ENCODE measurements around the gene CKAP2L.
"Not testable (repeated sequence)": the region's sequence is repeated elsewhere in the genome, so short reads cannot be mapped to it uniquely, and the experiment has no call there.

The CKAP2L gene

DNA sequence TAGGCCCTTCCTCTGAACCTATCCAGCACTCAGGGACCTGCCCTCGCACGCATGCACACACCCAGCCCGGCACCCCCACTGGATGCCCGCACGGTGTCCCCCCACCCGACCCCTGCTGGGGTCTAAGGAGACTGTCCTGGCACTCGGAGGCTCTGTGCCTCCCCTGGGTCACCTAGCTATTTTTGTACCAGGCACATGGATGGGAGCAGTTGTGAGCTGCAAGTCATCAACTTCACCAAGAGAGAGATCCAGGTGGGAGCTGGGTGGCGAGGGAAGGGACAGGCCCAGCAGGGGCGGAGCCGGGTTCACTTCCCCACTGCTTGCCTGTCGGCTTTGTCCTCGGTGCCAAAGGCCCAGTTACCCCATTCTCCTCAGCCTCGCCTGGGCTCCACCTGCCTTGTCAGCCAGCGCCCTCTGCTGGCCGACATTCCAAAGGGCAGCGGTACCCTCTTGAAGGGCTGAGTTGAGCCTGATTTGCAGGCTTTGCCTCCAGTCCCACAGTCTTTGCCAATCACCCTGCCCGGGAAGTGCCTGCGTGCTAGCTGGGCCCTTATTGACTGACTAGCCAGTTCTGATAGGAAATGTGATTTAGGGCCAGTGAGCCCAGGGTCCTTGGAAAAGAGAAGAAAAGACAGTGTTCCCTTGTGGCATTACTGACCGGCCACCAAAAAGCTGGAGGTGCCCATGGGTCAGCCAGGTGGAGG lies 37.8 kb downstream of the CKAP2L start:
- no peak overlapping the region for H3K4me3 ChIP-seq (ENCODE audit: low read depth, low read length)

DNA sequence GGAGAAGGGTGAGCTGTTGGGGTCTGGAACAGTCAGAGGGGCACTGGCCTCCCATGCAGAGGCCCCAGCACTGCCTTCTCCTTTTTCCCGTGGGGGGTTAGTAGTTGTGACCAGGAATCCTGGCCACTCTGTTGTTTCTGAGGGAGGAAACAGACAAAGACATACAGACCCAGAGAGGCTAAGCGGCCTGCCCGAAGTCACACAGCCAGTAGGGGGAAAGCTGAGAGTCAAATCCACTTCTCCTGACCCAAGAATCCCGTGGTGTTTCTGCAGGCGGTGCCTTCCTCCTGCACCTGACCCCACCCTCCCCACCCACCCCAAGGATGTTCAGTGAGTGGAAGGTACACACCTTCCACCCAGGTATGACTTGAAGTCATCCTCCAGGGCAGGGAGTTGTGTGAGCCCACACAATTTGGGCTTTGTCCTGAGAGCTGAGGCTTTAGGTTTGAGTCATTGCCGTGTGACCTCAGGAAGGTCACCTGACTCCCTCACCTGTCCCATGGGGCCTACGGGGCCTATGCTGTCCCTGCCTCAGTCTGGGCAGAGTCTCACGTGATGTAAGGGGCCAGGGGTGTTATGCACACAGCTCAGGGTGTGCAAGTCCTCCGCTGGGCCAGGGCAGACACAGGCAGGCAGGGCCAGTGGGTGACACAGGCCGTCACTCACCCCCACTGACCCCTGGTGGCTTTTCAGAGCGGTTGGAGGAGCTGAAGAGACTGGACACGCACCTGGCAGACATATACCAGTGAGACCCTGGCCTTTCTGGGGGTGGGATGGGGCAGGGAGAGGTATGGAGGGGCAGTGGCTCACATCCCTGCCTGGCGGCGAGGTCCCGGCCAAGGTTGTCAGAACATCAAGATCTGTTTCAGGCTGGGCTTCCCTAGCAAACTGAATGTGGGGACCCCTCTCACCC lies 38.6 kb downstream of the CKAP2L start:
- no peak overlapping the region for H3K4me3 ChIP-seq (ENCODE audit: low read depth, low read length)

DNA sequence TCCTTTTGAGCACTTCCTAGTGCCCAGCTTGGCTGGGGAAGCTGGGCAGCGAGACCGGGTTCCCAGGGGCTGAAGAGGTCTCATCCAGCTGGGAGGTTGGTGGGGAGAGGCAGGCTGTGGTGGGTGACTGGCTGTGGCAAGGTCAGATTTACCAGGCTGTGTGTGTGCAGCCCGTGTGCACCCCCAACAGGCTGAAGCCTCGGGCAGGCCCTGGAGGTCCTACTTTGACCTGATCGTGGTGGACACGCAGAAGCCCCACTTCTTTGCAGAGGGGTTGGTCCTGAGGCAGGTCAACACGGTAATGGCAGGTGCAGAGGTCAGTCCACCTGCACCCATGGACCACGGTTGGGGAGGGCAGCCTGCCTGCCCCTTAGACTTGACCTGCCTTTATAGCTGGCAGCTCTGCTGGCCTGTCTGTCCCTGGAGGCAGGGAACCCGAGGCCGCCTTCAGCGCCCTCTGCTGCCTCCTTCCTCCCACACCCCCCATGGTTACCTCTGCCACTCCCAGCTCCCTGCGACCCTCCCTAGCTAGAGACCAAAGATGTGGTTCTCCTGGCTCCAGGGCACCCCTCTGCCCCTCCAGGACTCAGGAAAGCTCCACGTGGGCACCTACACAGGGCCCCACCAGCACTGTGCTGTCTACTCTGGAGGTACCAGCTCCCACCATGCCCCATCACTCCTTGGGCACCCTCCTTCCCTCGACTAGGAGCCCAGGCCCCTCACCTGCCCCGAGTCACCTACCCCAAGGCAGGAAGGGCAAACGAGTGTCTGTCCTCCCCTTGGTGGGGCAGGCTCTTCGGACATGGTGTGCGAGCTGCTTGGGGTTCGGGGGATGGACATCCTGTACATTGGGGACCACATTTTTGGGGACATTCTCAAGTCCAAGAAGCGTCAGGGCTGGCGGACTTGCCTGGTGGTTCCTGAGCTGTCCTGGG lies 39.6 kb downstream of the CKAP2L start:
- H3K4me3 ChIP-seq (ENCODE audit: low read depth, low read length), result no peak overlapping the region

DNA sequence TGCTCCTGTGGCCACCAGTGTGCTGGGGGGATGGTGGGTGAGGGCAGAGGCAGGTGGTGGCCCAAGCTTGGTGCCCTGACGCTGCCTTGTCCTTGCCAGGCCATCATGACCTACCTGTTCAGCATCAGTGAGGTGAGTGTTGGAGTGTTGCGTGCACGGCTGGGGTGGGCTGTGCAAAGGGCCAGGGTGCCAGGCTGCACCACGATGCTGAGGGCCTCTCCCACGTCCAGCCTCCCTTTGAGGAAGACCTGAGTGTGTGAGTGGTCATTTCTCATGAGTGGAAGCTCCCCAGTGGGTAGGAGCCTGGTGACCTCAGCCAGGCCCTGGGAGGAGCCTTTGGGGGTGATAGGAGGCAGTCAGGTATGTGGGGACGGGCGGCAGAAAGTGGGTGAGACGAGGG lies 40.4 kb downstream of the CKAP2L start:
- H3K4me3 ChIP-seq (ENCODE audit: low read depth, low read length), result no peak overlapping the region

DNA sequence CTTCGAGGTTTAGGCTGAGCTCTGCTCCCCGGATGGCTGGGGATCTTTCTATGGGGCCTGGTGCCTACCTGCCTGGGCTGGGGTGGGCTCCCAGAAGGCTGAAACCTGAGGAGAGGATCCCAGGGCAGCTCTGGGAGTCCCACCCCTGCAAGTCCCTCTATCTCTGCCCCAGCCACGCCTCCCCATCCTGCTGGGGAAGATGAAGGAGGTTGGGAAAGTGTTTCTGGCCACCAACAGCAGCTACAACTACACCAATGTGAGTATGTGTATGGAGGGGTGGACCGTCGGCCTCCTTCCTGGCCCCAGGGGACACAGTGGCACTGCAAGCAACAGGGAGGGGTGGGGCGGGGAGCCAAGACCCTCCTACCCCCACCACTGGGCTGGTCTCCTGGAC lies 40.9 kb downstream of the CKAP2L start:
- H3K4me3 ChIP-seq (ENCODE audit: low read depth, low read length), result no peak overlapping the region

DNA sequence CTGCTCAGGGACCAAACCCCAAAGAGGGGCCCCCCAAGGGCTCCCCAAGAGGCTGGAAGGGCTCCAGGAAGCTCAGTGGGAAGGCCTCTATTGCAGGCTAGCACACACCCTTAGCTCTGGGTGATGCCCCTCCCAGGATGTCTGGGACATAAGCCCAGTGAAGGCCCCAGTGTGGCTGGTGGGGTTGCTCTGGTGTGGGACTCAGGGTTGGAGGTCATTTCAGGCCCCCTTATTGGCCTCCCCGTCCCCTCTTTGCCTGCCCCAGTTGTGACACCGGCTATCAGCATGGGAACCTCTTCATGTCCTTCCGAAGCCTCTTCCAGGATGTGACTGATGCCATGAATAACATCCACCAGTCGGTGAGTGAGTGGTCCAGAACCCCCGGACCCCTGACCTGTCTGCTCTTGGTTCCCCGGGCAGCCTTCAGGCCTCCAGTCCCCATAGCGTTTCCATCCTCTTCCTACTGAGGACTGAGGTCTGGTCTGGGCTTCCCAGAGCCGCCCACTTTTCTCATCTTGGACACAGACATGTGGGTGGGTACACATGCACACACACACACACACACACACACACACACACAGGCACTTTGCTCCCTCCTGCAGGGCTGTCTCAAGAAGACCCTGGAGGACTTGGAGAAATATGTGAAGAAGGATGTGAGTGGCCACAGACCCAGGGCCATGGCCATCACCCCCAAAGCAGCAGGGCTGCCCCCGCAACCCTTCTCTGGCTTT lies 41.4 kb downstream of the CKAP2L start:
- H3K4me3 ChIP-seq (ENCODE audit: low read depth, low read length), result no peak overlapping the region

DNA sequence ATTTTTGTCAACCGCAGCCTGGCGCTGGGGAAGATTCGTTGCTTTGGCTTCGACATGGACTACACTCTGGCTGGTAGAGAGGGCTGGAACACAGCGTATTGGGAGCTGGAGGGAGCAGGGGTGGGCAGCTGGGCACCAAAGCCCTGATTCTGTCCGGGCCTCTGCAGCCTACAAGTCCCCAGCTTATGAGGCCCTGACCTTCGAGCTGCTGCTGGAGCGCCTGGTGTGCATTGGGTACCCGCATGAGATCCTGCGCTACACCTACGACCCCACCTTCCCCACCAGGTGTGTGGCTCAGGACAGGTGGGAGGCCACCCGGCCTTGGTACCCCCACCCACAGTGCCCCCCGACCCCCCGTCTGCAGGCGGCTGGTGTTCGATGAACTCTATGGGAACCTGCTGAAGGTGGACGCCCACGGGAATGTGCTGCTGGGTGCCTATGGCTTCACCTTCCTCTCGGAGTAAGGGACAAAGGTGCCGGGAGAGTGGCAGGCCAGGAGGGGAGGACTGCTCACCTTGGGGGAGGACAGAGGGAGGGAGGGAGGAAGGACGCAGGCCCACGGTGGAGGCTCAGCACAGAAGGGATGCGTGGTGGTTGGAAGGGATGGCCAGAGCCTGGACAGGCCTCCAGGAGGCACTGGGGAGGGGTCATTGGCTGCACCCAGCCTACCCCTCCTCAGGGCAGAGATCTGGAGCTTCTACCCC lies 42.4 kb downstream of the CKAP2L start:
- H3K4me3 ChIP-seq (ENCODE audit: low read depth, low read length), result no peak overlapping the region

DNA sequence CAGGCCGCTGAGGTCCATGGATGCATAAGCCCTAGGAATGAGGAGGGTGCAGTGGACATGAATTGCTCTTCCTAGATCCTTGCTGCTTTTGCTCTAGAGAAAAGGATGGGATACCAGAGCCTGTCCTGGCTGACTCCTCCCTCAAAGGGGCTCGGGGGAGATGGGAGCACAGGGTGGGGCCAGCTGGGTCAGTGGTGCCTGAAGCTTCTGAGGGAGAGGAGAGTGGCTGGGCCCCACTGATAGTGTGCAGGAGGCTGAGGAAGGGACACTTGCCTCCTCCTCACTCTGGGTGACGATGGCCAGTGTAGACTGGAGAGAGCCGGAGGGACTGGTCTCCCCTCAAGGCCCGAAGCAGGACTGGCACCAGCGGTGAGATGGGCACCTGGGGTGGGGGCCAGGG lies 43.6 kb downstream of the CKAP2L start, which contains the start of gene NT5DC4:
TSS of gene NT5DC4 (plus strand) at position 236 of the 400 bp plus-strand sequence. CDS start at position 296, 60 bp downstream.
- H3K4me3 ChIP-seq (ENCODE audit: low read depth, low read length), result no peak within 1 kb of the TSS

DNA sequence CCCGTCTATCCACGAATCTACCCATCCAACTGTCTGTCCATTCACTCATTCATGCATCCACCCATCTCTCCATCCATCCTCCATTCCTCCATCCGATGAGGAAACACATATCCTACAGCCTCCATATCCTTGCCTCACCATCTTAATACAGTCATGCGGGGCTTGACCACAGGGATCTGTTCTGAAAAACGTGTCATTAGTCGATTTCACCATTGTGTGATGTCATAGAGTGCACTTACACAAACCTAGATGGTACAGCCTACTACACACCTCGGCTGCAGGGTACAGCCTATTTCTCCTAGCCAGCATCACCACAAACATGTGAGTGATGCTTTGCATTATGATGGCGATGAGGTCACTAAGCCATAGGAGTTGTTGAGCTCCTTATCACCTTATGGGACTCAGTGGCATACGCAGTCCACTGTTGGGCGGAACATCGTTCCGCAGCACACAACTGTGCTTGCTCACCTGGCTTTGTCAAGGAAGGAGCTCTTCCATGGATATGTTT lies 45.5 kb downstream of the CKAP2L start:
- H3K4me3 ChIP-seq (ENCODE audit: low read depth, low read length), result no peak overlapping the region

DNA sequence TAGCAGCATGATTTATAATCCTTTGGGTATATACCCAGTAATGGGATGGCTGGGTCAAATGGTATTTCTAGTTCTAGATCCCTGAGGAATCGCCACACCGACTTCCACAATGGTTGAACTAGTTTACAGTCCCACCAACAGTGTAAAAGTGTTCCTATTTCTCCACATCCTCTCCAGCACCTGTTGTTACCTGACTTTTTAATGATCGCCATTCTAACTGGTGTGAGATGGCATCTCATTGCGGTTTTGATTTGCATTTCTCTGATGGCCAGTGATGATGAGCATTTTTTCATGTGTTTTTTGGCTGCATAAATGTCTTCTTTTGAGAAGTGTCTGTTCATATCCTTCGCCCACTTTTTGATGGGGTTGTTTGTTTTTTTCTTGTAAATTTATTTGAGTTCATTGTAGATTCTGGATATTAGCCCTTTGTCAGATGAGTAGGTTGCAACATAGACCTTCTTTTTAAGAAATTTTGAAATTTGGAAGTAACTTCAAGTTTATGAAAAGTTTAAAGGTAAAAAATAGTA lies 47.5 kb downstream of the CKAP2L start:
- not testable (repeated sequence) for H3K4me3 ChIP-seq (ENCODE audit: low read depth, low read length)

DNA sequence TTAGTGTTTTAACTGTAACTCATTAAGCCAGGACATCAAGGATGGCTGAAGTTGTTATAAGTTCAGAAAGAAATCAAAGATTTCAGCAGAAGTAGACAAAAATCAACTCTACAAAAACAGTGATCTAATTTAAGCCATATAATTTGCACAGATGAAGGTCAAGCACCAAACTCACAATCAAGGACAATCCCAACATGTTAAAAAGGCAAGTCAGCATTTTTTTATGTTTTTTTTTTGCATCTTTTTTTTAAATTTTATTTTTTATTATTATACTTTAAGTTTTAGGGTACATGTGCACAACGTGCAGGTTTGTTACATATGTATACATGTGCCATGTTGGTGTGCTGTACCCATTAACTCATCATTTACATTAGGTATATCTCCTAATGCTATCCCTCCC lies 48.3 kb downstream of the CKAP2L start:
- H3K4me3 ChIP-seq (ENCODE audit: low read depth, low read length), result not testable (repeated sequence)

DNA sequence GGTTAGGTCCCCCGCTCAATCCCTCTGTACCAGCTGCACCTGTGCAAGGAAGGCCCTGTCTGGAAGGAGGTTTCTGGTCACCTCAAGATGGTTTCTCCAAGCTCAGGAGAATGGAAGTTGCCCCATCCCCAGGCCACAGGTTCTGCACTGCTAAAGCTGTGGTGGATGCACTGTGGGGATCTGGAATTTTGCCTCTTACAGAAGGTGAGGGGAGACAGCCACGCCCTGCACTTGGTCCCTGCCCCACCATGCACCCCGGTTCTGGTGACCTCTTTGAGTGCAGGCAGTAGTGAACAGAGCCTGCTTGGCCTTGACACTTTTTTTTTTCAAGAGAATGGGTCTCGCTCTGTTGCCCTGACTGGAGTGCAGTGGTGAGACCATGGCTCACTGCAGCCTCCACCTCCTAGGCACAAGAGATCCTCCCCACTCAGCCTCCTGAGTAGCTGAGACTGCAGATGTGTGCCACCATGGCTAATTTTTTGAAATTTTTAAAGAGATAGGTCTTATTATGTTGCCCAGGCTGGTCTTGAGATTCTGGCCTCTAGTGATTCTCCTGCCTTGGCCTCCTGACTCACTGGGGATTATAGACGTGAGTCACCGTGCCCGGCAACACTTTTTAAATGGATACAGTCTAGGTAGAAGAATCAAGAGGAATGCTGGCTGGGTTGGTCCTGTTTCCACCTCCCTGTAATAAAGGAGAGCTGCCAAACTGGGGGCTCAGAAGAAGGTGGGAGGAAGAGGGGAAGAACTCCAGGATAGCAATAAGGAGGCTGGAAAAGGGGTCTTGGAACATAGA lies 49.4 kb downstream of the CKAP2L start:
- no peak overlapping the region for H3K4me3 ChIP-seq (ENCODE audit: low read depth, low read length)

DNA sequence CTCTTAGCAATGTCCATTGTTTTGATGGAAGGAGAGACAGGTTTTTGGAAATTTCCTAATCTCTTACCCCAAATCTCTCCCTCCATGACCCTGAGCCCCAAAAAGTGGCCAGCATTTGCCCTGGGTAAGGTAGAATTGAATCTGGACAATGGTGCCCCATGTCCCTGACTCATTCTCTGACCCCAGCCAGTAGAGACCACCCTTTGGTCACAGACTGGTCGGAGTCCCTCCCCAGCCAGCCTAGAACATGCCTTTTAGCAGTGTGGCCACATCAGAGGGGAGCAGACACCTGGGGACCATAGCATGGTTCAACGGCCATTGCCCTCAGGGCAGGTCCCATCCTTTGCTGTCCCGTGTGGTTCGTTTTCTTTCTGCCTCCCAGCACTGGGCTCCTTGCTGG lies 50.1 kb downstream of the CKAP2L start:
- H3K4me3 ChIP-seq (ENCODE audit: low read depth, low read length), result no peak overlapping the region

DNA sequence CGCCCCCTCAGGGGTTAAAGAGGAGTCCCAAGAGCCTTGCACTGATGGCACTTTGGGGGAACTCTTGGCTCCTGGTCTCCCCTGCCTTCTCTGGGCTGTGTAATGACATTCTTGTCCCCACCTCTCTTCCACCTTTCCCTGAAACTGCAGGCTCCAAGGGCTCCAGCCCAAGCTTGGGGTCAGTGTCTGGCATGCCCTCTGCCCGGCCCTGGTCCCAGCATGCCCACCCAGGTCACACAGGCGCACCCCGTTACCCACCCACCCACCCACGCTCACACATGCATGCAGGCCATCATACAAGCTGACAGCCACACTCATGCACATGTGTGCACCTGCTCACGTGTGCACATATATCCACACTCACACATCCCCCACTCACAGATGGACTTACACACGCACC lies 50.5 kb downstream of the CKAP2L start:
- H3K4me3 ChIP-seq (ENCODE audit: low read depth, low read length), result no peak overlapping the region

DNA sequence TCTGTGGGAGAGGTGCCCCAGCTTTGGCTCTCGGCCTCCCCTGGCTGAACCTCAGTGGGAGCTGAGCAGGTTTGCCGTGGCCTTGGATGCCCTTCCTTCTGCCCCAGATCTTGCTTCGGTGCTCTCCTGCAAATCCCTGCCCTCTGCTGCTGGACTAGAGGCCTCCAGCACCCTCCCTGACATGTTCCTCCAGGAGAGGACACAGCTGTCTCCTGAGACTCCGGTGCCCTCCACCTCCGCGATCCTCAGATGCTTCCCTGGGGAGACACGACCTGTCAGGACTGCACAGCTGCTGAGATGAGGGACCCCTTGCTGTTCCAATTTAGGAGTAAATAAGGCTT lies 50.9 kb downstream of the CKAP2L start:
- H3K4me3 ChIP-seq (ENCODE audit: low read depth, low read length), result no peak overlapping the region

DNA sequence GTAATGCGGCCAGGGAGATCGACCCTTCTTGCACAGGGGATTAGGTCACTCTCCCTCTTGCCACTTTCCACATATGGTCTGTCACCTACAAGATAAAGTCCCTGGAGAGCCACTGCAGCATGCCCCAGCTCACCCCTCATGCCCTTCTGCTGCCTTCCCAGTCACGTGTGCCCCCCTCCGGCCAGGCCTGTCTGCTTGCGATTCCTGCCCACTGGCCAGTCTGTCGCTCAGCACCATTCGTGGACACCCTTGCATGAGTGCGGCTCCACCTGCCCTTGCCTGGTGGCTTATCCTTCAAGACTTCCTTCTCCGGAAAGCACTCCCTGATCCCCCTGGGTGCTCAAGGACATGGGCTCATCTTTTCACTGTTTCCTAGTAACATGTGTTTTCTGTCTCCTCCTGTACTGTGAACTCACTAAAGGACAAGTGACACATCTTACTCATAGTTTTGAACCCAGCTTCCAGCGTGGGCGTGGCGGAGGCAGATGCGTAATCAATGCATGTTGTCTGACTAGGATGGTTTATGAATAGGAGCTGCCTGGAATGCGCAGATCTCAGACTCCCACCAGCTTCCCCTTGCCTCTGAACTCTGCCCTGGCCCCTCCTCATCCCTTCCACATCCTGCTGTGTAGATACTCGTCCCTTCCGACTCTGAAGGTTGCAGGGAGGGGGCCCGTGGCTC lies 51.4 kb downstream of the CKAP2L start:
- H3K4me3 ChIP-seq (ENCODE audit: low read depth, low read length), result no peak overlapping the region

DNA sequence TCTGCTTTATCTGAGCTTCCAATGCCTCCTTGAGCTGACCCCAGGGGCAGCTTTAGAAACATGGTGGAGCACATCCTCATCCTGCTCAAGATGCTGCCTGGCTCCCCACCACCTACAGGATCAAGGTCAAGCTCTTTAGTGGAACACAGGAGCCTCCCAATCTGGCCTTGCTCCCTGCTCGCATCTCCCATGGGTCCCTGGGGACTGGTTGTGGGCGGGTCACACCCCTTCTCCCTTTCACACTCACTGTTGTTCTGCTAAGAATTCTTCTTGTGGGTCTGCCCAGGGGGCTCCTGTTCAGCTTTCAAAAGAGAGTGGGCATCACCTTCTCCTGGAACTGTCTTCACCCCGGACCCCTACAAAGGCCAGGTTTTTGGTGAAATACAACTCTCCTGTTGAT lies 51.9 kb downstream of the CKAP2L start:
- no peak overlapping the region for H3K4me3 ChIP-seq (ENCODE audit: low read depth, low read length)

Measured in iPS-11a (cell line).